Stomach (tissue), 9 donors: ENCODE data around the gene ICOSLG. TPM values are rescaled to one million over a fixed set of nuclear protein-coding genes. Genes with fewer than 3 reads are reported as not detected.

Experiments
- DNase-seq, 2 donors: peaks; one replicate each; pipeline versions ENCODE4 v3.0.0 to v3.0.0-alpha.2; 2013 to 2019
- H3K27ac ChIP-seq, 5 donors: fragments of 200-600 bp in 4 of 5; sonication (generic) in 4 of 5; one replicate each; pipeline ENCODE4 v1.5.1; 2013 to 2019; ENCODE audit warnings: mild to moderate bottlenecking in 1 of 5, moderate library complexity in 1 of 5
- H3K27me3 ChIP-seq, 3 donors: fragments of 200-600 bp; sonication (generic); one replicate each; pipeline ENCODE4 v1.5.1; 2017 to 2019; ENCODE audit warnings: mixed run types in 1 of 3
- H3K36me3 ChIP-seq, 4 donors: fragments of 200-600 bp; sonication (generic); 1 replicate in 3 of 4; 2 replicates in 1 of 4; pipeline ENCODE4 v1.5.1; 2016 to 2019
- H3K4me1 ChIP-seq, 4 donors: fragments of 200-600 bp; sonication (generic); one replicate each; pipeline ENCODE4 v1.5.1; 2016 to 2019
- H3K4me3 ChIP-seq, 4 donors: fragments of 200-600 bp; sonication (generic) in 3 of 4; one replicate each; pipeline ENCODE4 v1.5.1; 2016 to 2019; ENCODE audit warnings: mild to moderate bottlenecking in 1 of 4
- H3K9me3 ChIP-seq, 4 donors: fragments of 200-600 bp; sonication (generic); one replicate each; pipeline ENCODE4 v1.5.1; 2016 to 2019
- CTCF ChIP-seq, 7 experiments: fragments of 450-650 bp in 4 of 7; fragments of 200-600 bp in 3 of 7; sonication (generic) in 3 of 7; IDR thresholded peaks; one replicate each; pipeline ENCODE4 v1.5.1; 2016 to 2019; ENCODE audit warnings: antibody characterized with exemption in 7 of 7, control low read depth in 2 of 7, mild to moderate bottlenecking in 1 of 7
- EP300 ChIP-seq: sonication (generic); formaldehyde crosslinking; IDR thresholded peaks from one replicate; pipeline ENCODE4 v1.6.1; 2017; ENCODE audit warnings: antibody characterized with exemption
- POLR2A ChIP-seq, 4 donors: fragments of 450-650 bp; IDR thresholded peaks; one replicate each; pipeline ENCODE4 v1.6.1; 2016; ENCODE audit warnings: antibody characterized with exemption in 4 of 4, control low read depth in 2 of 4, mild to moderate bottlenecking in 1 of 4, moderate library complexity in 1 of 4
- POLR2AphosphoS5 ChIP-seq, 3 donors: sonication (generic); formaldehyde crosslinking; IDR thresholded peaks; one replicate each; pipeline ENCODE4 v1.6.1; 2016; ENCODE audit warnings: antibody characterized with exemption in 3 of 3
- WGBS, 5 donors: extraction: QIAGEN DNeasy Blood & Tissue Kit in 3 of 5; methylation state at CpG; one replicate each; pipeline versions ENCODE4 v1.1.5 to v1.1.7; 2013 to 2018; 5-methylcytosine and 5-hydroxymethylcytosine counted together
- intact Hi-C: fragments of 100-400 bp; cut with DNase I; formaldehyde crosslinking; loops from one replicate; pipeline ENCODE4 v1.15.1; 2023; ENCODE audit warnings: low total_unique reads
- polyA plus RNA-seq, 3 donors: library from polyadenylated mRNA; stranded (reverse); fragments of 200-250 nt; gene quantifications; one replicate each; pipeline ENCODE4 v1.2.3, GENCODE V29; 2013
- total RNA-seq, 5 donors: library from RNA; depleted of rRNA; stranded (reverse); fragments of >200 nt; gene quantifications; one replicate each; pipeline versions ENCODE4 v1.1.0 to v1.2.3, GENCODE V29; 2014 to 2016
- donor health status: healthy with polysubstance abuse.
- donor health status: Bipolar disorder and iron deficiency.
- donor health status: healthy.

Gene ICOSLG
- total and polyA plus RNA-seq, 8 donors = 1.2 to 7.0 (median 3.0) TPM

- 65 to 79% (median 67%) methylated on average over 17 to 19 of the region's 19 CpGs for WGBS, 5 donors
- intact Hi-C loops = no loop called here
- no peaks in the 10 kb centered on the region for H3K36me3 ChIP-seq
- H3K27me3 ChIP-seq = peaks cover 0 to 10% (median 0%) of the 10 kb centered on the region in 3 donors
- no peak overlapping the region for H3K27ac ChIP-seq
- H3K4me1 ChIP-seq = no peaks in the 10 kb centered on the region
- no peak for DNase-seq
- no peaks in the 10 kb centered on the region for H3K9me3 ChIP-seq
- no peak overlapping the region for H3K4me3 ChIP-seq
- TF ChIP-seq CTCF (IDR thresholded peaks at IDR 0.05) (peak in 3 of 7 experiments; percentile 13 to 37 (median 18)), POLR2AphosphoS5 (IDR thresholded peaks at IDR 0.05) (no peak)
Observed at GRCh38 chr21:44267655-44268142, 27.0 kb upstream of the ICOSLG start.

DNA sequence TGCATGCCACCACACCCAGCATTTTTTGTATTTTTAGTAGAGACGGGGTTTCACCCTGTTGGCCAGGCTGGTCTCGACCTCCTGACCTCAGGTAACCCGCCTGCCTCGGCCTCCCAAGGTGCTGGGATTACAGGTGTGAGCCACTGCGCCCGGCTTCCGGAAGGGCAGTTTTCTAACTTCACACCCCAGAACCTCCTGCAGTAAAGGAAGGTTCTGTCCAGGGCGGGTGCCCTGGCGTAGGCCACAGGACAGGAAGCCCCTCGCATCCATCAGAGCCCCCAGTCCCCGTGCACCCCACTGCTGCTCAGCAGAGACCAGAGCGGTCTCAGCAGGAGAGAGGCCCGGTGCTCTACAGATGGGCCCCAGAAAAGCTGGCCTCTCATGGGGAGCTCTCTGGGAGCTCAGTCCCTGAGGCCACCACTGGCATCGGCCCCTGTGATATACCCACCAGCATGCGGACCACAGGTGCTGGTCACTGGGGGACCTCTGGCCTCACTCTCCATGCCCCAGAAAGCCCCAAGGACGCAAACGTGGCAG is 25.1 kb upstream of the ICOSLG start:
- H3K9me3 ChIP-seq = no peaks in the 10 kb centered on the region
- no peak overlapping the region for H3K4me3 ChIP-seq
- intact Hi-C loops = no loop called here
- H3K36me3 ChIP-seq = no peaks in the 10 kb centered on the region
- 82 to 93% (median 88%) methylated on average over 13 to 17 of the region's 17 CpGs for WGBS, 5 donors
- TF ChIP-seq CTCF (IDR thresholded peaks at IDR 0.05) (no peak), EP300 (no peak), POLR2A (IDR thresholded peaks at IDR 0.05) (no peak), POLR2AphosphoS5 (IDR thresholded peaks at IDR 0.05) (no peak)
- H3K27me3 ChIP-seq = peaks cover 0 to 17% (median 0%) of the 10 kb centered on the region in 3 donors
- no peaks in the 10 kb centered on the region for H3K4me1 ChIP-seq
- no peak overlapping the region for H3K27ac ChIP-seq
- no peak for DNase-seq

DNA sequence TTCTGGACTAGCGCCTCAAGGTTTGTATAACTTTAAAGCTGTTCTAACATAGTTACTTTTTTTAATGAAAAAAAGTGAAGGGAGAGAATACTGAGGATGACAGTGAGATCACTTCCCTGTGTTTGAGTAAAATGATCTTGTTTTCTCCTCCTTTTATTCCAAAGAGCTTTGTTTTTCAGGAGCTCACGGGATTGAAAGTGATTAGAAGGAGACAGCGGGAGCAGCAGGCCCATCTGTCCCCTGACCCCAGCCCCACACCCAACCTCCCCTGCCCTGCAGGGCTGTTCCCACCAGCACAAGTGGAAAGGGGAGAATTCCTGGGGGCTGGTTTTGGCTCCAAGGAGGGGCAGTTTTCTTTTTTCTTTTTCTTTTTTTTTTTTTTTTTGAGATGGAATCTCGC is 23.0 kb upstream of the ICOSLG start:
- Histone ChIP-seq H3K27ac (no peak overlapping the region), H3K4me3 (no peak overlapping the region), H3K4me1 (no peaks in the 10 kb centered on the region), H3K9me3 (peaks cover 0 to 7% (median 1%) of the 10 kb centered on the region in 4 donors), H3K36me3 (no peaks in the 10 kb centered on the region), H3K27me3 (peaks cover 0 to 17% (median 0%) of the 10 kb centered on the region in 3 donors)
- intact Hi-C loops = no loop called here
- WGBS, 5 donors = 75 to 88% (median 84%) methylated on average over 3 to 4 of the region's 4 CpGs
- TF ChIP-seq CTCF (IDR thresholded peaks at IDR 0.05) (no peak), POLR2A (IDR thresholded peaks at IDR 0.05) (no peak), POLR2AphosphoS5 (IDR thresholded peaks at IDR 0.05) (no peak)
- no peak for DNase-seq

GRCh38 chr21:44263221-44263760 is 22.5 kb upstream of the ICOSLG start:
- 53 to 76% (median 68%) methylated on average over 12 to 18 of the region's 18 CpGs for WGBS, 5 donors
- Histone ChIP-seq H3K4me3 (no peak overlapping the region), H3K4me1 (no peaks in the 10 kb centered on the region), H3K27ac (no peak overlapping the region), H3K36me3 (no peaks in the 10 kb centered on the region), H3K27me3 (peaks cover 0 to 17% (median 0%) of the 10 kb centered on the region in 3 donors), H3K9me3 (peaks cover 0 to 7% (median 1%) of the 10 kb centered on the region in 4 donors)
- intact Hi-C loops = no loop called here
- peak in 1 of 2 donors; percentile 2 for DNase-seq
- TF ChIP-seq EP300 = no peak
- no peak for TF ChIP-seq CTCF (IDR thresholded peaks at IDR 0.05)
- no peak for TF ChIP-seq POLR2A (IDR thresholded peaks at IDR 0.05)
- no peak for TF ChIP-seq POLR2AphosphoS5 (IDR thresholded peaks at IDR 0.05)
